Vagina (tissue), 2 donors: ENCODE data around the gene ADAMTSL3.

ENCODE experiments used
- POLR2A ChIP-seq, 2 donors: fragments of 450-650 bp; IDR thresholded peaks; one replicate each; pipeline ENCODE4 v1.6.1; 2017; ENCODE audit warnings: antibody characterized with exemption in 2 of 2, mild to moderate bottlenecking in 2 of 2, moderate library complexity in 2 of 2
- POLR2AphosphoS5 ChIP-seq, 2 donors: sonication (generic); formaldehyde crosslinking; IDR thresholded peaks; one replicate each; pipeline ENCODE4 v1.9.0; 2017; ENCODE audit warnings: antibody characterized with exemption in 2 of 2, mild to moderate bottlenecking in 2 of 2, low read depth in 1 of 2; ENCODE audit not compliant: insufficient read depth in 1 of 2
- TF ChIP-seq, protein P1 (sequence below), 3 experiments: fragments of 450-650 bp in 2 of 3; fragments of 200-600 bp in 1 of 3; sonication (generic) in 1 of 3; IDR thresholded peaks; one replicate each; pipeline ENCODE4 v1.5.1; 2017 to 2019; ENCODE audit warnings: antibody characterized with exemption in 3 of 3, mild to moderate bottlenecking in 2 of 3, moderate library complexity in 2 of 3

DNA sequence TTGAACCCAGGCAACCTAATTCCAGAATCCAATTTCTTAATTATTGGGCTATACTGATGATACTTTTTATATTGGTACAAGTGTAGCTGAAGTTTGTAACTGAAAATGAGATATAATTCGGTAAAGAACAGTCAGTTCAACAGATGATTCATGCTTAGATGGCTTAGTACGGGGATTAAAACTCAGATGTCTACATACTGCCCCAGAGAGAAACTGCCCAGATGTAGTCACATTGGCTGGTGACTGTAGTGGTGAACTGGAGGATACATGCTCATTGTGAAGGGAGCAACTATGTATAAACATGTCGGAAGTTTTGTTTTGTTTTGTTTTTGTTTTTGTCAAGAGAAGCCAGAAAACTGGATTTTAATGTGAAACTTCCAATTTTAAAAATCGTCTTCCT, 179.6 kb downstream of the ADAMTSL3 start:
- TF ChIP-seq POLR2A (IDR thresholded peaks at IDR 0.05): no peak
- TF ChIP-seq POLR2AphosphoS5 (IDR thresholded peaks at IDR 0.05; ENCODE audit: insufficient read depth in 1 of 2, low read depth in 1 of 2): no peak
- TF ChIP-seq, protein P1, sequence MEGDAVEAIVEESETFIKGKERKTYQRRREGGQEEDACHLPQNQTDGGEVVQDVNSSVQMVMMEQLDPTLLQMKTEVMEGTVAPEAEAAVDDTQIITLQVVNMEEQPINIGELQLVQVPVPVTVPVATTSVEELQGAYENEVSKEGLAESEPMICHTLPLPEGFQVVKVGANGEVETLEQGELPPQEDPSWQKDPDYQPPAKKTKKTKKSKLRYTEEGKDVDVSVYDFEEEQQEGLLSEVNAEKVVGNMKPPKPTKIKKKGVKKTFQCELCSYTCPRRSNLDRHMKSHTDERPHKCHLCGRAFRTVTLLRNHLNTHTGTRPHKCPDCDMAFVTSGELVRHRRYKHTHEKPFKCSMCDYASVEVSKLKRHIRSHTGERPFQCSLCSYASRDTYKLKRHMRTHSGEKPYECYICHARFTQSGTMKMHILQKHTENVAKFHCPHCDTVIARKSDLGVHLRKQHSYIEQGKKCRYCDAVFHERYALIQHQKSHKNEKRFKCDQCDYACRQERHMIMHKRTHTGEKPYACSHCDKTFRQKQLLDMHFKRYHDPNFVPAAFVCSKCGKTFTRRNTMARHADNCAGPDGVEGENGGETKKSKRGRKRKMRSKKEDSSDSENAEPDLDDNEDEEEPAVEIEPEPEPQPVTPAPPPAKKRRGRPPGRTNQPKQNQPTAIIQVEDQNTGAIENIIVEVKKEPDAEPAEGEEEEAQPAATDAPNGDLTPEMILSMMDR (IDR thresholded peaks at IDR 0.05): no peak
